ENCODE measurements around the gene TXNDC8.
A peak's percentile ranks its signal among the peaks of the same experiment; 100 is the strongest.

TXNDC8 gene

DNA sequence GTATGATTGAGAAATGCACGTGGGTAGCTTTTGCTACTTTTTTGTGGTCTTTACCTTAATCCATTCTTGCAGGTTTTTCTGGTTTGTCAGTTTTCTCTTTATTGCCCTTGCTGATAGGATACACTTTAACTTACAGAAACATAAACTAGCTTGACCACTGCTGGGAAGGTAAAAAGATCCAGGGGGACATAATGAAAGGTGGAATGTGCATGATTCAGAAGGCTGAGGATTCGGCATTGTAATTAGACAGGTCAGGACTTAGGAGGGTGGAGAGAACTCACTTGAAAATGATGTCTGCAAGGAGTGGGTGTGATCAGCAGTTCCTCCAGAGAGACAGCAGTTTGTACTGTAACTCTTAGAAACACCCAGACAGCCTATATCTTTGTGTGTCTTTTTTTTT, 19.8 kb upstream of the TXNDC8 start:
- peak; percentile 83 for DNase-seq (ENCODE audit: low read depth)
- H3K4me3 ChIP-seq (ENCODE audit: low read length) = no peak overlapping the region
- no peak for TF ChIP-seq CTCF (IDR thresholded peaks at IDR 0.05; ENCODE audit: insufficient read depth, low read depth, low read length, missing control alignments)

DNA sequence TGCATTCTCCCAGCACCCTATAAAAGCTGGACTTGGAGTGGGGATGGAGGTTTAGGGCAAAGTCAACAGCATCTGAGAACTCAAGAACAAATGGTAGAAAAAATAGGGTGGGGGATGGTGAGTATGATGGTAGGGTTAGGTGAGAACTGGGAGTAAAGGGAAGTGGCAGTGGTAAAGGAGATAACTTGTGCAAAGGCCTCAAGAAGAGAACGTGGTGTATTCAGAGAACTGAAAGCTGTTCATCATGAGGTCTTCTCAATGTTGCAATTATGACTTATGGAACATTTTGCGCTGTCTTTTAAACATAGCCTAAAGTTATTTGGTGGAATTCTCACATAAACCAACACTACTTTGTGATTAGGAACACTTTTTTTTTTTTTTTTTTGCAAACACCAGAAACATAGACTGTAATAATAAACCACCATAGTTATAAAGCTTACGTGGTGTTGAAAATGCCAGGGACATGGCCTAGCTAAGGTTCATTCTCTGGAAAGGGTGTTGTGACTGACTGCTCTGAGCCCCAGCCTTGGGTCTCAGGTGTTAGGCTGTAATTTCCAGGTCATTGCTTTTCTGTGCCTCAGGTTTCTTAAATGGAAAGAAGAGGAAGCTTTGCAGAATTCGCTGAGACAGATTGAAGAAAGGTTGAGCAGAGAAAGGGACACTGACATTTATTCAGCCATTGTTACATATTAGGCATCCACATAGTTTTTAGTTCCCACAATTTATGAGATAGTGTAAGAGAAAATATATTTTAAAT, 19.2 kb upstream of the TXNDC8 start:
- no peak for TF ChIP-seq CTCF (IDR thresholded peaks at IDR 0.05; ENCODE audit: insufficient read depth, low read depth, low read length, missing control alignments)
- DNase-seq (ENCODE audit: low read depth) = no peak
- H3K4me3 ChIP-seq (ENCODE audit: low read length) = no peak overlapping the region

DNA sequence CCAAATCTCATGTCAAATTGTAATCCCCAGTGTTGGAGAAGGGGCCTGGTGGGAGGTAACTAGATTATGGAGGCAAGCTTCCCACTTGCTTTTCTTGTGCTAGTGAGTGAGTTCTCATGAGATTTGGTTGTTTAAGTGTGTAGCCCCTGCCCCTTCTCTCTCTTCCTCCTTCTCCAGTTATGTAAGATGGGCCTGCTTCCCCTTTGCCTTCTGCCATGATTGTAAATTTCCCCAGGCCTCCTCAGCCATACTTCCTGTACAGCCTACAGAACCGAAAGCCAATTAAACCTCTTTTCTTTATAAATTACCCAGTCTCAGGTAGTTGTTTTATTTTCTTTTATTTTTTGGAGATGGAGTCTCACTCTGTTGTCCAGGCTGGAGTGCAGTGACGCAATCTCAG, 18.2 kb upstream of the TXNDC8 start:
- TF ChIP-seq CTCF (IDR thresholded peaks at IDR 0.05; ENCODE audit: insufficient read depth, low read depth, low read length, missing control alignments) = no peak
- DNase-seq (ENCODE audit: low read depth) = no peak

DNA sequence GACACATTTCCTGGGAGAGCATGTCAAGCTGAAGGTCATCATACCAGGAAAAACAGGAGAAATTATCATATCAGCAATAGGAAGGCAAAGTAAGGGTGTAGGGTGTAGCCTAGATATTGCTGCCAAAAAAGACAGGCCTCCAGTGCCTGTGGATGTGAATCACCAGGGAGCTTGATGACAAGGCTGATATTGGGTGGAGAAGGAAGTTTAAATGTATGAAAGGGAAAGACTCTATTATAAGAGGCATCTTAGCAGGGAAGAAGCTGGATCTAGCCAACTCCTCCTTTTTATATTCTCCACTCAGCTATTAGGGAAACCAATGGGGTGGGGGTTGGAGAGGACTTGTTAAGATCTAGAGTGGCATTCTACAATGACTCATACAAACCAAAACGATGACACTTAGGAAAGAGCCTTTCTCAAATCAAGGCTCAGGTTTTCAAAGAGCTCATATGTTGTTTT, 13.4 kb upstream of the TXNDC8 start:
- DNase-seq (ENCODE audit: low read depth) = peak; percentile 84
- TF ChIP-seq CTCF (IDR thresholded peaks at IDR 0.05; ENCODE audit: insufficient read depth, low read depth, low read length, missing control alignments) = no peak
- H3K4me3 ChIP-seq (ENCODE audit: low read length) = no peak overlapping the region

More for the DNA sequence above, 18.2 kb upstream of the TXNDC8 start:
- H3K4me3 ChIP-seq (ENCODE audit: low read length) = no peak overlapping the region

DNA sequence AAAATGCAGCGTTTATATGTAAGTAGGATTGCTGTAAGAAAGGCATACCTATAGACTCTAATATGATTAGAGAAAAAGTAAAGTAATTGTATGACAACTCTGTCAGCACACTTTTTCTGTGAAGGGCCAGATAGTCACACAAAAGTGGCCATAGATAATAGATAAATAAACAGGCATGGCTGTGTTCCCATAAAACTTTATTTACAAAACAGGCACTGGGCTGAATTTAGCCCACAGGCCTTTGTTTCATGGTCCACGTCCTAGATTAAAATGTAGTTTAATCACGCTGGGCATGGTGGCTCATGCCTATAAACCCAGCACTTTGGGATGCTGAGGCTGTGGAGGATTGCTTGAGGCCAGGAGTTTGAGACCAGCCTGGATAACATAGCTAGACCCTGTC, 8.7 kb upstream of the TXNDC8 start:
- no peak for DNase-seq (ENCODE audit: low read depth)
- H3K4me3 ChIP-seq (ENCODE audit: low read length) = no peak overlapping the region
- TF ChIP-seq CTCF (IDR thresholded peaks at IDR 0.05; ENCODE audit: insufficient read depth, low read depth, low read length, missing control alignments) = no peak

GRCh38 chr9:110344821-110345220, 7.2 kb upstream of the TXNDC8 start:
- no peak for TF ChIP-seq CTCF (IDR thresholded peaks at IDR 0.05; ENCODE audit: insufficient read depth, low read depth, low read length, missing control alignments)
- DNase-seq (ENCODE audit: low read depth) = no peak
- H3K4me3 ChIP-seq (ENCODE audit: low read length) = no peak overlapping the region

GRCh38 chr9:110343551-110343950, 5.9 kb upstream of the TXNDC8 start:
- DNase-seq (ENCODE audit: low read depth) = no peak
- TF ChIP-seq CTCF (IDR thresholded peaks at IDR 0.05; ENCODE audit: insufficient read depth, low read depth, low read length, missing control alignments) = no peak

More at GRCh38 chr9:110343551-110343950, 5.9 kb upstream of the TXNDC8 start:
- H3K4me3 ChIP-seq (ENCODE audit: low read length) = no peak overlapping the region
